ENCODE measurements around the gene SLMAP. TPM values are rescaled to one million over a fixed set of nuclear protein-coding genes. Genes with fewer than 3 reads are reported as not detected.

Gene SLMAP
- total RNA-seq, 1 experiment from 2014 or later = 79.5 TPM

DNA sequence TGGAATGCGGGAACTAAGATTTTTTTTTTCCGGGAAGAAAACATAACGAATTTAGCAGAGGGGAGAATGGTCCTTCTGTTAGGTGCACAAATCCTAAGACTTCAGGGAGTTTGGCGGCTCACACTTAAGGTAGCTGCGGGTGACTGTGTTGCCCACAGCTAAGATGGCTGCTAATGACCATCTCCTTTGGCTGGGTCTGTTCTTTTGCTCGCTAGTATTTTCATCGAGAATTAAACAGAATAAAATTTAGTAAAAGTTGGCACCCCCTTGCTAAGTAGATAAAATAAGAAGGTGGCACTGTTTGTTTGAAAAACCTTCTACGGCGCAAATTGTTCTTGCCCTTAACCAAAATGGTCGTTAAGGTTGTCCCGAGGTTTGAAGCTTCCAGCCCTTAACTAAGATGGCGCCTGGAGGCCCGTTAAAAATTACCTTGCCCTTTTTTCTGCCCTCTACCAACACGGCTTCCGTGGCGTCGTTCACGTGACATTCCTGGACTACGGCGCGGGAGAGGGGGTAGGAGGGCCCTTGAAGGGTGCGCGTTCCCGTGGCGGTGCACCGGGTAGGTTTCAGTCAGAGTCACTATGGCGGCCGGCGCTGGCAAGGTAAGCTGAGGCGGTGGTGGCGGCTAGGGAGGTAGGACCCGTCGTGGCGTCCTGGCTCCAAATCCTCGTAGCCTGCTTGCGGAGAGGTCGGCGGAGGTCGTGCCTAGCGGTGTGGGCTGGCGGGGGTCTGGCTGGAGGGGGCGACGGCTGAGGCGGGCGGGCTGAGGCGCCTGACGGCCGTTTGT, at the start of gene SLMAP (continued):
- TF ChIP-seq MLX (CRISPR knock-in tag; IDR thresholded peaks at IDR 0.05) = no peak
- TF ChIP-seq OVOL2 (CRISPR knock-in tag; IDR thresholded peaks at IDR 0.05; ENCODE audit: borderline replicate concordance) = no peak
- no peak; the same call in 1 of the 2 replicates for TF ChIP-seq SMAD3 (CRISPR knock-in tag; IDR thresholded peaks at IDR 0.05; ENCODE audit: borderline replicate concordance)
- TF ChIP-seq NFYB (CRISPR knock-in tag; conservative IDR thresholded peaks at IDR 0.05; ENCODE audit: low read depth) = no peak
- TF ChIP-seq PRDM15 (CRISPR knock-in tag; IDR thresholded peaks at IDR 0.05) = no peak
- TF ChIP-seq ZNF317 (CRISPR knock-in tag; IDR thresholded peaks at IDR 0.05; ENCODE audit: borderline replicate concordance, low read depth) = no peak
- TF ChIP-seq ATF1 (CRISPR knock-in tag; IDR thresholded peaks at IDR 0.05) = no peak
- no peak for TF ChIP-seq GRHL2 (CRISPR knock-in tag; IDR thresholded peaks at IDR 0.05; ENCODE audit: insufficient replicate concordance, severe bottlenecking)
- 0 out of 2 replicates have a peak, but pooled peaks have one; percentile 36 for TF ChIP-seq ATF2 (CRISPR knock-in tag; IDR thresholded peaks at IDR 0.05; ENCODE audit: borderline replicate concordance, low read depth)
- TF ChIP-seq, protein P1, sequence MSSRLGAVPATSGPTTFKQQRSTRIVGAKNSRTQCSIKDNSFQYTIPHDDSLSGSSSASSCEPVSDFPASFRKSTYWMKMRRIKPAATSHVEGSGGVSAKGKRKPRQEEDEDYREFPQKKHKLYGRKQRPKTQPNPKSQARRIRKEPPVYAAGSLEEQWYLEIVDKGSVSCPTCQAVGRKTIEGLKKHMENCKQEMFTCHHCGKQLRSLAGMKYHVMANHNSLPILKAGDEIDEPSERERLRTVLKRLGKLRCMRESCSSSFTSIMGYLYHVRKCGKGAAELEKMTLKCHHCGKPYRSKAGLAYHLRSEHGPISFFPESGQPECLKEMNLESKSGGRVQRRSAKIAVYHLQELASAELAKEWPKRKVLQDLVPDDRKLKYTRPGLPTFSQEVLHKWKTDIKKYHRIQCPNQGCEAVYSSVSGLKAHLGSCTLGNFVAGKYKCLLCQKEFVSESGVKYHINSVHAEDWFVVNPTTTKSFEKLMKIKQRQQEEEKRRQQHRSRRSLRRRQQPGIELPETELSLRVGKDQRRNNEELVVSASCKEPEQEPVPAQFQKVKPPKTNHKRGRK (CRISPR knock-in tag; IDR thresholded peaks at IDR 0.05; ENCODE audit: borderline replicate concordance) = 0 out of 2 replicates have a peak, but pooled peaks have one; percentile 60
- no peak for TF ChIP-seq NR1H2 (CRISPR knock-in tag; IDR thresholded peaks at IDR 0.05)
- peak; percentile 88 for TF ChIP-seq SP1 (CRISPR knock-in tag; conservative IDR thresholded peaks at IDR 0.05)
- TF ChIP-seq MAX (CRISPR knock-in tag; IDR thresholded peaks at IDR 0.05) = no peak
- no peak for TF ChIP-seq ZNF416 (CRISPR knock-in tag; IDR thresholded peaks at IDR 0.05)

- no peak for ATAC-seq
- Mint-ChIP-seq H3K9me3 (peaks cover 14% of the 10 kb centered on the region), H3K4me1 (peaks cover 6% of the 10 kb centered on the region; the same call in 1 of the 2 replicates), H3K27me3 (ENCODE audit: low read depth) (no peaks in the 10 kb centered on the region), H3K4me3 (no peak overlapping the region), H3K27ac (no peak overlapping the region), H3K36me3 (0 out of 2 replicates have a peak, but pooled peaks cover 7% of the 10 kb centered on the region)
- CTCF ChIA-PET = no interaction called here
- no peak for DNase-seq (ENCODE audit: low spot score)
- POLR2A ChIA-PET = no interaction called here
- TF ChIP-seq, protein P1 (CRISPR knock-in tag; IDR thresholded peaks at IDR 0.05; ENCODE audit: borderline replicate concordance) = no peak
Observed at GRCh38 chr3:57706462-57706861, 49.6 kb upstream of the SLMAP start.

Data from WTC11 (cell line).